ENCODE data around the gene GPATCH1. TPM values are rescaled to one million over a fixed set of nuclear protein-coding genes. Genes with fewer than 3 reads are reported as not detected.

The GPATCH1 gene
- total RNA-seq, 1 experiment from 2014 or later: 7.8 TPM

DNA sequence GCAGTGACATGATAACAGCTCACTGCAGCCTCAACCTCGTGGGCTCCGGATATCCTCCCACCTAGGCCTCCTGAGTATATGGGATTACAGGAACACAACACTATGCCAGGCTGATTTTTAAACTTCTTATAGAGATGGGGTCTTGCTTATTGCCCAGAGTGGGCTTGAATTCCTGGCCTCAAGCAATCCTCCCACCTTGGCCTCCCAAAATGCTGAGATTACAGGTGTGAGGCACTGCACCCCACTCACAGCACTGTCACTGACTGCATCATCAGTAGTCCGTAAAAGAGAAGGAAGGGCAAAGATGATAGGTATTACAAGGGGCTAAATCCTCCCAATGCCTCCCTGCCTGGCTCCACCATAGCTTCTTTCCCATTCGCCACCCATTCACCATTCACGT is 20.4 kb upstream of the GPATCH1 start (continued):
- TF ChIP-seq, protein P1, sequence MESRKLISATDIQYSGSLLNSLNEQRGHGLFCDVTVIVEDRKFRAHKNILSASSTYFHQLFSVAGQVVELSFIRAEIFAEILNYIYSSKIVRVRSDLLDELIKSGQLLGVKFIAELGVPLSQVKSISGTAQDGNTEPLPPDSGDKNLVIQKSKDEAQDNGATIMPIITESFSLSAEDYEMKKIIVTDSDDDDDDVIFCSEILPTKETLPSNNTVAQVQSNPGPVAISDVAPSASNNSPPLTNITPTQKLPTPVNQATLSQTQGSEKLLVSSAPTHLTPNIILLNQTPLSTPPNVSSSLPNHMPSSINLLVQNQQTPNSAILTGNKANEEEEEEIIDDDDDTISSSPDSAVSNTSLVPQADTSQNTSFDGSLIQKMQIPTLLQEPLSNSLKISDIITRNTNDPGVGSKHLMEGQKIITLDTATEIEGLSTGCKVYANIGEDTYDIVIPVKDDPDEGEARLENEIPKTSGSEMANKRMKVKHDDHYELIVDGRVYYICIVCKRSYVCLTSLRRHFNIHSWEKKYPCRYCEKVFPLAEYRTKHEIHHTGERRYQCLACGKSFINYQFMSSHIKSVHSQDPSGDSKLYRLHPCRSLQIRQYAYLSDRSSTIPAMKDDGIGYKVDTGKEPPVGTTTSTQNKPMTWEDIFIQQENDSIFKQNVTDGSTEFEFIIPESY (IDR thresholded peaks at IDR 0.05; ENCODE audit: extremely low read depth, insufficient replicate concordance, low read length): no peak
- no peak for TF ChIP-seq EGR1 (IDR thresholded peaks at IDR 0.05; ENCODE audit: low read depth)
- no peak for TF ChIP-seq SIN3A (IDR thresholded peaks at IDR 0.05; ENCODE audit: low read depth)

DNA sequence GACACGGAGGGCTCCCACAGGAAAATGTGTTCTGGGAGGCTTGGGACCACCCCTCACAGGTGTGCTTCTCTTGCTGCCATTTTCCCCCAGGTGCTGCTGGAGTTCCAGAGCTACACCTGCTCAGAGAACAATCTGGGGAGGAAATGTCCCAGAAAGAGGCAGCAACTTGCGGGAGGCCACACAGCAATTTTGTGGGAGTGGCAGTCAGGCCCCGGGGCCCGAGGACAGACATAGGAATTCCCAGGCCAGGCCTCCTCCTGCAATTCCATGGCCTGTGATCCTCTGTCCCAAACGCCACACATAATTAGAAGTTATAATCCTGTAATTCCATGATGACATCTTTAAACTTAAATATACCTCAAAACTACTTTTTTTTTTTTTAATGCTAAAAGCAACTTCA is 18.1 kb upstream of the GPATCH1 start:
- Histone ChIP-seq H4K20me1 (ENCODE audit: insufficient read depth) (no peaks in the 10 kb centered on the region; the same call in 1 of the 2 replicates), H3K4me2 (ENCODE audit: low read length) (peak overlapping the region; percentile 95), H3K9me2 (ENCODE audit: insufficient read depth) (no peaks in the 10 kb centered on the region), H3K79me2 (ENCODE audit: insufficient read depth, low read length) (peaks cover 64% of the 10 kb centered on the region), H3K4me3 (replicated peaks in 1 of 2; ENCODE audit: low read depth in 1 of 2, low read length in 2 of 2) (peak overlapping the region; percentile 85 to 89), H3K27ac (ENCODE audit: low read depth, low read length) (no peak overlapping the region), H3K9me3 (ENCODE audit: control insufficient read depth in 1 of 2, insufficient read depth in 1 of 2, low read depth in 1 of 2, low read length in 2 of 2) (no peaks in the 10 kb centered on the region), H3K27me3 (ENCODE audit: insufficient read depth, low read length) (no peaks in the 10 kb centered on the region), H3K36me3 (ENCODE audit: control insufficient read depth in 1 of 2, insufficient read depth in 2 of 2, low read length in 2 of 2) (0 out of 4 replicates have a peak, but pooled peaks cover 0 to 3% of the 10 kb centered on the region in 2 experiments), H3K4me1 (ENCODE audit: control insufficient read depth in 1 of 2, insufficient read depth in 2 of 2, low read length in 2 of 2) (peaks cover 27 to 49% of the 10 kb centered on the region in 2 experiments), H3K9ac (ENCODE audit: low read length) (peak overlapping the region; percentile 91), H2AFZ (ENCODE audit: low read depth, low read length, poor library complexity, severe bottlenecking) (no peak overlapping the region)
- ChIA-PET RAD21 (ENCODE audit: low non-redundant PET in 1 of 2, low total read pairs in 2 of 2, uncharacterized antibody in 2 of 2, unreplicated experiment in 2 of 2) (no interaction called here), POLR2A (interaction anchor here (2.2 kb wide), 1 partner anchor 10 kb away, joined by 5 read pairs; no protein-coding TSS in a partner anchor), CTCF (no interaction called here)
- no peak for DNase-seq (ENCODE audit: low read depth, low spot score)
- TSS peak; percentile 70 for BruUV-seq (replicated peaks)
- intact Hi-C loops (cut with micrococcal nuclease): no loop called here
- ATAC-seq: no peak
- TF ChIP-seq, protein P2, sequence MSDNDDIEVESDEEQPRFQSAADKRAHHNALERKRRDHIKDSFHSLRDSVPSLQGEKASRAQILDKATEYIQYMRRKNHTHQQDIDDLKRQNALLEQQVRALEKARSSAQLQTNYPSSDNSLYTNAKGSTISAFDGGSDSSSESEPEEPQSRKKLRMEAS (IDR thresholded peaks at IDR 0.05): no peak
- TF ChIP-seq CBX3 (IDR thresholded peaks at IDR 0.05; ENCODE audit: low read depth): no peak
- TF ChIP-seq ELF1 (IDR thresholded peaks at IDR 0.05; ENCODE audit: borderline replicate concordance, low read depth): no peak
- TF ChIP-seq ZFX (IDR thresholded peaks at IDR 0.05): no peak
- no peak for TF ChIP-seq POLR2AphosphoS5 (IDR thresholded peaks at IDR 0.05; ENCODE audit: low read depth, low read length)
- no peak for TF ChIP-seq SIN3A (IDR thresholded peaks at IDR 0.05; ENCODE audit: low read depth)
- TF ChIP-seq EGR1 (IDR thresholded peaks at IDR 0.05; ENCODE audit: low read depth): no peak
- TF ChIP-seq CEBPB (IDR thresholded peaks at IDR 0.05; ENCODE audit: low read depth): no peak
- no peak for TF ChIP-seq EZH2 (IDR thresholded peaks at IDR 0.05)
